H1 (cell line): ENCODE data around the gene SLC22A8. TPM values are rescaled to one million over a fixed set of nuclear protein-coding genes. Genes with fewer than 3 reads are reported as not detected.

Experiments
- CTCF ChIA-PET: fragments of 300-600 bp; sonication (Branson Sonifier 250); formaldehyde crosslinking; loops from one replicate; lab custom pipeline; 2021; ENCODE audit not compliant: partially characterized antibody; lab: Charles Lee
- POLR2A ChIA-PET: fragments of 300-600 bp; sonication (Branson Sonifier 250); formaldehyde crosslinking; loops from one replicate; lab custom pipeline; 2021; ENCODE audit warnings: inconsistent platforms; ENCODE audit not compliant: partially characterized antibody; lab: Charles Lee
- DNase-seq, 2 experiments: peaks; one replicate each; pipeline versions ENCODE4 v3.0.0 to v3.0.0-alpha.2; 2010 to 2022; ENCODE audit warnings: low spot score in 2 of 2, low read depth in 1 of 2, mixed read lengths in 1 of 2
- FAIRE-seq: peaks from 2 replicates; lab custom pipeline; 2011; peaks lifted over from hg19 to GRCh38; lab: Jason Lieb, UNC
- H2AFZ ChIP-seq: 2 replicates; pipeline ENCODE4 v1.8.1; 2012; ENCODE audit warnings: low read length, inconsistent platforms
- H2AK5ac ChIP-seq: 2 replicates; pipeline ENCODE4 v1.6.1; 2013; ENCODE audit warnings: low read depth, low read length
- H2BK120ac ChIP-seq: replicated peaks from 2 replicates; pipeline ENCODE3; 2013; ENCODE audit warnings: low read depth, low read length, inconsistent platforms
- H2BK12ac ChIP-seq: 2 replicates; pipeline ENCODE4 v1.6.1; 2013; ENCODE audit warnings: low read depth, low read length
- H2BK15ac ChIP-seq: 2 replicates; pipeline ENCODE4 v1.6.1; 2013; ENCODE audit warnings: low read length
- H2BK20ac ChIP-seq: 2 replicates; pipeline ENCODE4 v1.6.1; 2013; ENCODE audit warnings: low read length
- H2BK5ac ChIP-seq: 2 replicates; pipeline ENCODE4 v1.6.1; 2013; ENCODE audit warnings: low read depth, low read length
- H3K14ac ChIP-seq: 2 replicates; pipeline ENCODE4 v1.6.1; 2013; ENCODE audit warnings: inconsistent platforms; ENCODE audit not compliant: insufficient read length
- H3K18ac ChIP-seq: 2 replicates; pipeline ENCODE4 v1.6.1; 2013; ENCODE audit warnings: low read length; ENCODE audit errors: extremely low read depth
- H3K23ac ChIP-seq: 2 replicates; pipeline ENCODE4 v1.6.1; 2013; ENCODE audit warnings: inconsistent platforms; ENCODE audit not compliant: insufficient read length
- H3K23me2 ChIP-seq: 2 replicates; pipeline ENCODE4 v1.6.1; 2013; ENCODE audit warnings: low read depth, low read length
- H3K27ac ChIP-seq: 2 replicates; pipeline ENCODE4 v1.6.1; 2011; ENCODE audit warnings: low read depth, low read length, inconsistent platforms
- H3K27me3 ChIP-seq, 4 experiments: replicated peaks in 1 of 4; 1 replicate in 1 of 4; 2 replicates in 3 of 4; pipeline versions ENCODE4 v1.6.1 to v1.8.1; 2011 to 2013; ENCODE audit warnings: low read length in 3 of 4, mild to moderate bottlenecking in 3 of 4, inconsistent platforms in 2 of 4, mixed read lengths in 2 of 4, moderate library complexity in 1 of 4; ENCODE audit not compliant: control insufficient read depth in 3 of 4, insufficient read depth in 3 of 4; ENCODE audit errors: extremely low read depth in 1 of 4
- H3K36me3 ChIP-seq, 4 experiments: 2 replicates each; pipeline versions ENCODE4 v1.6.1 to v1.8.1; 2011 to 2013; ENCODE audit warnings: mild to moderate bottlenecking in 4 of 4, low read length in 3 of 4, moderate library complexity in 2 of 4, control low read depth in 1 of 4, inconsistent platforms in 1 of 4; ENCODE audit not compliant: insufficient read depth in 4 of 4, control insufficient read depth in 2 of 4
- H3K4ac ChIP-seq: replicated peaks from 2 replicates; pipeline ENCODE3; 2013; ENCODE audit warnings: low read length, low read depth, mixed read lengths, inconsistent platforms; ENCODE audit not compliant: insufficient read length
- H3K4me1 ChIP-seq, 4 experiments: replicated peaks in 1 of 4; 1 replicate in 1 of 4; 2 replicates in 3 of 4; pipeline versions ENCODE4 v1.6.1 to v1.8.1; 2011 to 2013; ENCODE audit warnings: low read length in 3 of 4, inconsistent platforms in 2 of 4, mixed read lengths in 1 of 4; ENCODE audit not compliant: insufficient read depth in 4 of 4, control insufficient read depth in 3 of 4
- H3K4me2 ChIP-seq, 2 experiments: 2 replicates each; pipeline versions ENCODE4 v1.6.1 to v1.8.1; 2011 to 2013; ENCODE audit warnings: low read depth in 2 of 2, low read length in 2 of 2, control low read depth in 1 of 2, inconsistent platforms in 1 of 2, mild to moderate bottlenecking in 1 of 2; ENCODE audit not compliant: insufficient read depth in 1 of 2
- H3K4me3 ChIP-seq, 4 experiments: fragments of 200-600, 300-600 bp in 1 of 4; sonication (generic), shearing (Covaris generic), sonication (Bioruptor Twin) in 1 of 4; 2 replicates each; pipeline versions ENCODE4 v1.5.1 to v1.8.1; 2011 to 2016; ENCODE audit warnings: low read length in 4 of 4, low read depth in 3 of 4, control low read depth in 2 of 4, inconsistent platforms in 2 of 4, mild to moderate bottlenecking in 2 of 4, mixed read lengths in 1 of 4, moderate library complexity in 1 of 4; ENCODE audit not compliant: insufficient read depth in 2 of 4; ENCODE audit errors: extremely low read depth in 1 of 4
- H3K56ac ChIP-seq: replicated peaks from 2 replicates; pipeline ENCODE3; 2013; ENCODE audit warnings: low read depth, mild to moderate bottlenecking, mixed read lengths, low read length, inconsistent platforms; ENCODE audit not compliant: insufficient read length
- H3K79me1 ChIP-seq: 2 replicates; pipeline ENCODE4 v1.6.1; 2013; ENCODE audit warnings: low read depth, low read length, control low read depth
- H3K79me2 ChIP-seq, 2 experiments: 2 replicates each; pipeline versions ENCODE4 v1.6.1 to v1.8.1; 2012 to 2013; ENCODE audit warnings: low read length in 2 of 2, mild to moderate bottlenecking in 2 of 2, inconsistent platforms in 1 of 2; ENCODE audit not compliant: insufficient read depth in 2 of 2, control insufficient read depth in 1 of 2
- H3K9ac ChIP-seq, 4 experiments: replicated peaks in 1 of 4; 1 replicate in 1 of 4; 2 replicates in 3 of 4; pipeline versions ENCODE4 v1.6.1 to v1.8.1; 2011 to 2013; ENCODE audit warnings: low read depth in 3 of 4, low read length in 3 of 4, control low read depth in 2 of 4, mild to moderate bottlenecking in 2 of 4, moderate library complexity in 2 of 4, inconsistent platforms in 1 of 4; ENCODE audit errors: extremely low read depth in 1 of 4
- H3K9me3 ChIP-seq, 2 experiments: 2 replicates each; pipeline versions ENCODE4 v1.6.1 to v1.8.1; 2012 to 2013; ENCODE audit warnings: mild to moderate bottlenecking in 2 of 2, moderate library complexity in 2 of 2, control low read depth in 1 of 2, inconsistent platforms in 1 of 2, low read depth in 1 of 2, low read length in 1 of 2, mixed read lengths in 1 of 2; ENCODE audit not compliant: insufficient read depth in 2 of 2
- H4K20me1 ChIP-seq, 2 experiments: replicated peaks in 1 of 2; 2 replicates each; pipeline versions ENCODE3 to v1.8.1; 2011 to 2013; ENCODE audit warnings: inconsistent platforms in 2 of 2, low read length in 2 of 2, mild to moderate bottlenecking in 1 of 2; ENCODE audit not compliant: insufficient read depth in 2 of 2, control insufficient read depth in 1 of 2
- H4K5ac ChIP-seq: 2 replicates; pipeline ENCODE4 v1.6.1; 2013; ENCODE audit warnings: low read length, low read depth, mixed read lengths, inconsistent platforms; ENCODE audit not compliant: insufficient read length
- H4K8ac ChIP-seq: 2 replicates; pipeline ENCODE4 v1.8.0; 2013; ENCODE audit warnings: mild to moderate bottlenecking, moderate library complexity, low read length, inconsistent platforms; ENCODE audit not compliant: insufficient read depth; ENCODE audit errors: extremely low read depth
- H4K91ac ChIP-seq: replicated peaks from 2 replicates; pipeline ENCODE3; 2013; ENCODE audit warnings: low read length, mixed read lengths, inconsistent platforms; ENCODE audit not compliant: insufficient read length
- CBX8 ChIP-seq: fragments of 300-800, 300-1000 bp; sonication (generic); IDR thresholded peaks from 2 replicates; pipeline ENCODE4 v1.7.1; 2016; ENCODE audit warnings: low read depth, low read length, borderline replicate concordance
- EP300 ChIP-seq, 2 experiments: IDR thresholded peaks; 1 replicate in 1 of 2; 2 replicates in 1 of 2; pipeline ENCODE4 v1.6.1; 2011 to 2012; ENCODE audit warnings: low read depth in 2 of 2, low read length in 2 of 2, mild to moderate bottlenecking in 2 of 2, borderline replicate concordance in 1 of 2, inconsistent platforms in 1 of 2, moderate library complexity in 1 of 2
- KDM5A ChIP-seq: fragments of 200-600 bp; IDR thresholded peaks from 2 replicates; pipeline ENCODE4 v1.7.1; 2012; ENCODE audit warnings: mild to moderate bottlenecking, low read length, inconsistent platforms, mixed read lengths
- WGBS, 2 experiments: shearing (Covaris generic) in 1 of 2; methylation state at CpG; one replicate each; pipeline versions ENCODE4 v1.1.6 to v1.1.7; 2013 to 2015; ENCODE audit warnings: low lambda C conversion rate in 2 of 2, mixed read lengths in 2 of 2, inconsistent platforms in 1 of 2, low coverage in 1 of 2, missing lambda C conversion rate in 1 of 2; ENCODE audit not compliant: insufficient replicate concordance in 2 of 2, insufficient coverage in 1 of 2, insufficient read length in 1 of 2; ENCODE audit errors: extremely low coverage in 1 of 2, missing lambda C conversion rate in 1 of 2; 5-methylcytosine and 5-hydroxymethylcytosine counted together
- polyA plus RNA-seq, 7 experiments: library from polyadenylated mRNA; depleted of rRNA in 3 of 7; stranded (reverse) in 5 of 7; unstranded in 2 of 7; fragments of >200 nt in 5 of 7; fragments of 200-250 nt in 2 of 7; gene quantifications; 1 replicate in 5 of 7; 2 replicates in 1 of 7; 4 replicates in 1 of 7; pipeline versions ENCODE4 v1.2.1 to v1.2.3, GENCODE V29; 2011 to 2013; ENCODE audit warnings: missing spikeins in 2 of 7, mixed read lengths in 2 of 7
- total RNA-seq: library from RNA; stranded (reverse); fragmentation: NEBNext Ultra II Directional; extraction: Animal tissue kit (Norgen Biotek cat#: 25700); gene quantifications from 2 replicates; pipeline ENCODE4 v1.2.1, GENCODE V29; 2021

Gene SLC22A8
- total and polyA plus RNA-seq, 2 of the 8 experiments (the other 6 are each of a cell fraction or from before 2014, with no cell fraction given) = not detected

GRCh38 chr11:62985041-62985750, 30.4 kb downstream of the SLC22A8 start:
- Histone ChIP-seq H3K27ac (no peak overlapping the region), H3K18ac (no peak overlapping the region), H4K20me1 (no peaks in the 10 kb centered on the region), H3K4me1 (0 out of 7 replicates have a peak, but pooled peaks cover 0 to 2% (median 0%) of the 10 kb centered on the region in 4 experiments), H3K56ac (no peak overlapping the region), H3K4me3 (no peak overlapping the region), H2BK120ac (no peak overlapping the region), H3K4ac (no peak overlapping the region), H2BK20ac (no peak overlapping the region), H3K23ac (no peak overlapping the region), H4K8ac (no peak overlapping the region), H3K23me2 (no peaks in the 10 kb centered on the region), H3K79me2 (no peaks in the 10 kb centered on the region), H3K79me1 (no peaks in the 10 kb centered on the region), H3K9me3 (no peaks in the 10 kb centered on the region), H3K4me2 (no peak overlapping the region), H3K14ac (no peak overlapping the region), H3K9ac (no peak overlapping the region), H2BK12ac (no peak overlapping the region), H3K36me3 (no peaks in the 10 kb centered on the region), H4K5ac (no peak overlapping the region), H4K91ac (no peak overlapping the region), H2AFZ (no peak overlapping the region), H2AK5ac (no peak overlapping the region), H2BK5ac (no peak overlapping the region), H2BK15ac (no peak overlapping the region), H3K27me3 (no peaks in the 10 kb centered on the region)
- DNase-seq (no peak), FAIRE-seq (no peak)
- TF ChIP-seq CBX8 = no peak
- no peak for TF ChIP-seq EP300 (IDR thresholded peaks at IDR 0.05; ENCODE audit: borderline replicate concordance in 1 of 2, low read depth in 2 of 2, low read length in 2 of 2)
- TF ChIP-seq KDM5A = no peak
- ChIA-PET CTCF (interaction anchor here (0.9 to 3.9 kb wide), 5 partner anchors 9 to 36 kb away, joined by 4 to 30 read pairs (median 5); no protein-coding TSS in a partner anchor), POLR2A (interaction anchor here (0.8 kb wide), 1 partner anchor 19 kb away, joined by 4 read pairs; no protein-coding TSS in a partner anchor)
- 86% methylated on average over 3 of the region's 3 CpGs; no CpG with 5 or more reads in 1 of the 2 experiments for WGBS, 2 experiments
